ENCODE results near the gene UBE2D1.

Gene UBE2D1

DNA sequence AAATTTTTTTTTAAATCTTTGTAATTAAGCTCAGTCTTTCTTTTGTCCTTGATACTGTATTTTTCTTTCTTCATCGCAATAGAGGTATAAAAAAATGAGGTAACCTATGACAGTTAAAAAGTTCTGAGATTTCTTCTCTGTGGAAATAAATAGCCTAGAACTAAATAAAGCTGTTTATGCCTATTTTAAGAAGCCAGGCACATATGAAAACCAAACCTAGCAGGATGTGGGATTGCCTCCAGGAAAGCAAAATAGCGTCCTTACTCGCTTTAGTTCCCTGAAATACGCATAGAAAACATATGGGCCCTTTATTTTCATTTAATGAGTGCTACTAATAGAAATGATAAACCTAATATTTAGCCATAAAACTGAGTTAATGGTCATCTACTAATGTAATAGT is 6.6 kb downstream of the UBE2D1 start:
- no peak for DNase-seq (ENCODE audit: low read depth)

DNA sequence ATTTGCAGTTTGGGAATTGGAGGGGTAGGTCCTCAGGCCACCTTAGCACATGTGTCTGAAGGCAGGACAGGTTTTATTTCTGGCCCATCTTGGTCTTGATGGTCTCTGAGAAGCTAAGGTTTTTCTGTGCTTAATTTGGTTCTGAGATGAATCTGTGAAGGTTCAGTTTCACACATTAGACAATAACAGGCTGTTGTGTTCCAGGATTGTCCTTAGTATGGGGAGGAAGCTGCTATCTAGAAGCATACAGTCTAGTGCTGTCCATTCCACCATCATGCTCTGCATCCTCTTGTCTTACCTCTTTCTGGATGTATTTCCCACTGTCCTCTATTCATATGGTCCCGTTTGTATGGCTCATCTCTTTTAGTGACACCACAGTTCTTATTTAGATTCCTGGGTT is 7.1 kb downstream of the UBE2D1 start:
- no peak for DNase-seq (ENCODE audit: low read depth)

DNA sequence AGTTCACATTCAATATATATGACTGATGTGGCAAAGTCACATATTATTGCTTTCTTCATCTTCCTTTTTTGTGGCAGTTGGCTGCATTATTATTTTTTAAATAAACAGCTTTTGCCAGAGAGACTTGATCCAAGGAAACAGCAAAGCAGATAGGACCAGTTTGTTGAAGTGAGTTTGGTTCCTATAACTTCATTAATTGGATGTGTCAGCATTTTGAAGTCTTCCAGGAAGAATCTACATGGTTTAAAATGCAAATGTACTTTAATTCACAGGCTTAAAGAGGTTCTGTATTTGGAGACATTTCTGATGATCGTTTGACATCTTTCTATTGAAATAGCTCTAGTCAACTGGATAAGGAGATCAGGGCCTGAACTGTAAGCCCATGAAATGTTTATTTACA is 13.2 kb downstream of the UBE2D1 start:
- no peak for DNase-seq (ENCODE audit: low read depth)

DNA sequence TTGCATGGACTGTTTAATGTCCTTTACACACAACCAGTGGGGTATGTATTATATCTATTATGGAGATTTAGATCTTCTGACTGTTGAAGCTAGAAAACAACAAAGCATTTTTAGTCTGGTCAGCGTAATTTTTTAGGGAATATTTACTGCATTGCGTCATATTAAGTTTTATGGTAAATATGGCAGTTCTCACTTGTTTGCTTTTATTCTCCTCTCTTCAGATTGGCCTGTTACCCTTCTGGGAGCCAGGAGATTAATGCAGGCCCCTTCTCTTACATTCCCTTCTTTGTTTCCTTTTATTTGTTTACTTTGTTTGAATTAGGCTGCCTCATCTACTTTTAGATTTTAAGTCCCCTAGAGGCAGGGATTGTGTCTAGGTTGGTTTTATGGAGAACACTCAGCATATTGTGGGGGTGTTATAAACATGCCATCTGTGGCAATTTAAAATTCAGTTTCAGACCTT is 13.8 kb downstream of the UBE2D1 start:
- DNase-seq (ENCODE audit: low read depth): no peak

DNA sequence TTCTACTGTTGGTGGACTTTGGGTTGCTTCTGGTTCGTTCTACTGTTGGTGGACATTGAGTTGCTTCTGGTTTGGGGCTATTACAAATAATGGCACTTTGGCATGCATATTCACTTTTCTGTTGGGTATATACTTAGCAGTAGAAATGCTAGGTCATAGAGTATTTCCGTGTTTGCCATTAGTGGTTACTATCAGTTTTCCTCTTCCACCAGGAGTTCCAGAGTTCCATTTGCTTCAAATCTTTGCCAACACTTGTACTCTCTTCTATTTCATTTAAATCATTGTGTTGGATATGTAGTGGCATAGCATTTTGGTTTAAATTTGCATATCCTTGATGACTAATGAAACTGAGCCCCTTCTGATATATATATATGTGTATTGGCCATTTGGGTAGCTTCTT is 15.2 kb downstream of the UBE2D1 start:
- DNase-seq (ENCODE audit: low read depth): no peak

DNA sequence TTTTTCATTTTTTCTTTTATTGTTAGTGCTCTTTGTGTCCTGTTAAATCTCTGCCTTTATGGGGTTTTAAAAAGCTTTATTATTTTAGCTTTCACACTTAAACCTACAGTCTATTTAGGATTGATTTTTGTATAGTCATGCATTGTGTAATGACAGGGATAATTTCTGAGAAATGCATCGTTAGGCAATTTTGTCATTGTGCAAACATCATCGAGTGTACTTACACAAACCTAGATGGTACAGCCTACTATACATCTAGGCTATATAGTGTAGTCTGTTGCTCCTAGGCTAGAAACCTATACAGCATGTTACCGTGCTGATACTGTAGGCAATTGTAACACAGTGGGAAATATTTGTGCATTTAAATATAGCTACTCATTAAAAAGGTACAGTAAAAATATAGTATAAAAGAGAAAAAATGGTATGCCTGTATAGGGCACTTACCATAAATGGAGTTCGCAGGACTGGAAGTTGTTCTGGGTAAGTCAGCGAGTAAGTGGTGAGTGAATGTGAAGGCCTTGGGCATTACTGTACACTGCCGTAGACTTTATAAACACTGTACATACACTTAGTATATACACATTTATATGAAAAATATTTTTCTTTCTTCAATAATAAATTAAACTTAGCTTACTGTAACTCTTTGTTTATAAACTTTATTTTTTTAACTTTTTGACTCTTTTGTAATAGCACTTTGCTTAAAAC is 16.0 kb downstream of the UBE2D1 start:
- DNase-seq (ENCODE audit: low read depth): no peak

DNA sequence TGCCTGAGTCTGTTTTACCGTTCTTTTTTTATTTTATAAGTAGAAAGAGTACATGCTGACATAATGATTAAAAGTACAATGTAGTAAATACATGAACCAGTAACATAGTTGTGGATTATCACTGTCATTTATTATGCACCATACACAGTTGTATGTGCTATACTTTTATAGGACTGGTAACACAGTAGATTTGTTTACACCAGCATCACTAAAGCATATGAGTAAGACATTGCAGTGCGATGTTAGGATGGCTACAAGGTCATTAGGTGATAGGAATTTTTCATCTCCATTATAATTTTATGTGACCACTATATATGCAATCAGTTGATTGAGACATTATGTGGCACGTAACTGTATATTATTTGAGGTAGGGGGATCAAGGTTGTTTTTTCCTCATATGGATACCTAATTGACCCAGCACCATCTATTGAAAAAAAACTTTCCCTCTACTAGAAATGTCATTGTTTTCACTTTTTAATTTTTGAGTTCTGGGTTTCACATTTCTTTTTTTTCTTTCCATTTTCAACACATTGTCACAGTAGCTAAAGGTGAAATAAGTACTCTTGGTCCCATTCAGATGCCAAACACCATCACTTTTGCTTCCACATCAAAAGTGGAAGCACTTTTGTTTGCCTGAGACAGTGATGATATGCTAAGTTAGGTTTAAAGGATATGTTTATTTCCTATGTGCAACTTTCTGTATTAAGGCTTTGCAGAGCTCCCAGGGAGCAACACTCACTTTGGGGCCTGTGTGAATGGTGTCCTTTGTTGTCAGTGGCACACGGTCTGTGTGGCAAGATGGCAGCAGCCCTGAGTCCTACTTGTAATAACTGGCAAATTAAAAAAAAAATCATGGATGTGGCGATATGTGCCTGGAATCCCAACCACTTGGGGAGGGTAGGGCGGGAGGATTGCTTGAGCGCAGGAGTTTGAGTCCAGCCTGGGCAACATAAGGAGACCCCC is 17.1 kb downstream of the UBE2D1 start:
- DNase-seq (ENCODE audit: low read depth): no peak

DNA sequence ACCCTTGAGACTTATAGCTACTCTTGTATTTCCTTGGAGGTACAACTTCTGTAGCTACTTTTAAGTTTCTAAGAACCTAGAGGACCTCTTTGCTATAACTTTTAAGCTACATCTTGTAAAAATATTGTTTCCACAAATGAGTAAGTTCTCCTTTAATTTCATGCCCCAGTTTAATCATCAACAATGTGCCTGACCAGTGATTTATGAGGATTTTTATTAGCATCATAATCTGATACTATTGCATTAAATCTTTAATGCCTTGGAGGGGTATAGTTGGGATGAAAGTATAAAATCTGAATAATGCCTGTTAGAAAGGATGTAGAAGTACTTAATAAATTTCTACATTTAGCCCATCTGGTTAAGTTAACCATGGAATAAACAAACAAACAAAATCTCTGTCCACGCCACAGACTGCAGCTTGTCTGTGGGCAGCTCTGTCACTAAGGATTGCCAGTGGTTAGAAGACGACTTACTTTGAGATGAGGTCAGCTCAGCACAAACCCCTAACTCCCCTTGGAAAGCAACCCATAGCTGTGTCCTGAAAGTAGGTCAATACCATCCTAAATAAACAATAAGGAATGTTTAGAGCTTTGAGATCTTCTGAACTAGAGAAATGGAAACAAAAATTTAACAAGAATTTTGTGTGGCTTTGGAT is 18.3 kb downstream of the UBE2D1 start:
- no peak for DNase-seq (ENCODE audit: low read depth)

DNA sequence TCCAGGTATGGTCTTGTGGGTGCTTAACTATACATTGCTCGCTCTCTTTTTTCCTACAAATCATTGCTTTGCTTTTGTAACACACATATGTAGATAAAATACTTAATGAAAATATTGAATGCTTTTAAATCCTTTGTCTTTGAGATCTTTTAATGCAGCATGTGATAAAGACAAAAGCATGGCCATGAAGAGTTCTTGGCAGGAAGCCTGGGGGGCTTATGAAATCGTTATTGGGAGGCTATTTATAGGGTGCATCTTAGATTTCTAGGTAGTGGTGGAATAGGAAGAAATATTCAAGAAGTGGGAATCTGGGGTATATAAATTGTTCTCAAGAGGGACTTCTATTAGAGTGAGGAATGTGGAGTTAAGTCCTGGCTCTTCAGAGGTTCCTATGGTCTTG is 21.9 kb downstream of the UBE2D1 start:
- DNase-seq (ENCODE audit: low read depth): no peak

DNA sequence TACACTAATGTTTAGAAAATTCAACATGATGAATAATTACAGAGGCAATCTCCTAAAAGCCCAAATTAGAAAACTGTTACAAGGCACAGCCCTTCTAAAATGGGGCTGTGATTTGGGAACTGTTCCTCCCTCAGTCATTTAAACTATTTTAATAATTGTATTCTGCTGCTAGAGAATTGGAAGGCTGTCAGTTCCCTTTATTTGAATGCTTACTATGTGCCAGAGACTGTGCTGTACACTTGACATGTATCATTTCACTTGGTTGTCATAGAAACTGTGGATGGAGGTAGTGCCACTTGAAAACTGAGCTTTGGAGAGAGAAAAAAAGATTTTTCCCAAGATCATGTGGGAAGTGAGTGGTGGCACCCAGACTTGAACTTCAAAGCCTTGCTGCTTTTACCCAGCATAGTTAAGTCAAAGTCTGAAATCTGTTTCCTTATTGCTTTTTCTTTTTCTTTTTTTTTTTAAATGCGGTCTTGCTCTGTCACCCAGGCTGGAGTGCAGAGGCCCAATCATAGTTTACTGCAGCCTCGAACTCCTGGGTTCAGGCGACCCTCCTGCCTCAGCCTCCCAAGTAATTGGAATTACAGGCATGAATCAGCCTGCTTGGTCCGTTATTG is 23.6 kb downstream of the UBE2D1 start:
- no peak for DNase-seq (ENCODE audit: low read depth)

DNA sequence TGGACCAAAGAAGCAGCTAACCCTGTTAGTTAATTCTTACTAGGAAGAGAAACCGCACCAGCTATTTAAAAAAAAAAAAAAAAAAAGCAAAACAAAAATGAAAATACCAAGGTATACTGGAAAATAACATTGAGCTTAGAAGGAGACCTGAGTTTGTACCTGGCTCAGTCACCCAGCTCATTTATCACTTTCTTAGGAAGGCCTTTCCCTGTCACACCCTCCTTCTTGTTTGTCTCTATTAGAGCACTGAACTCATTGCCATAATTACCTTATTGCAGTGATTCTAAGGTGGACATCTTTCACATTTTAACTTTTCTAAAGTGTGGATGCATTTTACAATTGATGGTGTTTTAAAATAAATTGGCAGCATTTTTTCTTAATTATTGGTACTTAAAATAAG is 24.1 kb downstream of the UBE2D1 start:
- no peak for DNase-seq (ENCODE audit: low read depth)

DNA sequence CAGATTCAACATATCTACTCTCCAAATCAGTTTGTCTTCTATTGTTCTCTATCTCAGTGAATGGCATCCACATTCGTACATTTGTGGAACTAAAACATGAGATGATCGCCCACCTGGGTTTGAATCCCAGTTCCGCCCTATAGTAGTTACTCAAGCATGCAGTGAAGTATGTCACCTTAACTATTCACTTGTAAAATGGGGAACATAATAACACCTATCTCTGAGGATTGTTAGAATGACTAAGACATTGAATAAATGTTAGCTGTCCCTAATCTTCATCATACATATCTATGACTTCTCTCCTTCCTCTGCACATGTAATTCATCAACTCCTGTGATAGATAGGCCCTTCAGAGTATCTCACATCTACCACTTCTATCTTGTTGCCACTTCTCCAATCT is 24.7 kb downstream of the UBE2D1 start:
- DNase-seq (ENCODE audit: low read depth): no peak

DNA sequence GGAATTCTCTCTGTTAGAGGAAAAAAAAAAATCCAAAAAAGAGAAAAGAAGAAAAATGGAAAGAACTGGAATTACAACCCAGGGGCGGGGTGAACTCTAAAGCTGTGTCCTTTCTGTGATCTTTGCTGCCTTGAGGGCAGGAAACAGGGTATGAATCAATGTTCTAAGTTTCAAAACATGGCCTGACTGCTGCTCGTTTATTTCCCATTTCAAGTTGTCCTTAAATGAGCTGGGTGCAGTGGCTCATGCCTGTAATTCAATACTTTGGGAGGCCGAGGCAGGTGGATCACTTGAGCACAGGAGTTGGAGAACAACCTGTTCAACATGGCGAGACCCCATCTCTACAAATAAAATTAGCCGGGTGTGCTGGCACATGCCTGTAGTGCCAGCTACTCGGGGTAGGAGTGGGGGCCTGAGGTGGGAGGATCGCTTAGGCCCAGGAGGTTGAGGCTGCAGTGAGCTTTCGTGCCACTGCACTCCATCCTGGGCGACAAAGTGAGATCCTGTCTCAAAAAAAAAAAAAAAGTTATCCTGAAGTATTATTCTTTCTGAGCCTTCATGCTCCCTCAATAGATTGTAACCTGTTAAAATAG is 25.7 kb downstream of the UBE2D1 start:
- no peak for DNase-seq (ENCODE audit: low read depth)

DNA sequence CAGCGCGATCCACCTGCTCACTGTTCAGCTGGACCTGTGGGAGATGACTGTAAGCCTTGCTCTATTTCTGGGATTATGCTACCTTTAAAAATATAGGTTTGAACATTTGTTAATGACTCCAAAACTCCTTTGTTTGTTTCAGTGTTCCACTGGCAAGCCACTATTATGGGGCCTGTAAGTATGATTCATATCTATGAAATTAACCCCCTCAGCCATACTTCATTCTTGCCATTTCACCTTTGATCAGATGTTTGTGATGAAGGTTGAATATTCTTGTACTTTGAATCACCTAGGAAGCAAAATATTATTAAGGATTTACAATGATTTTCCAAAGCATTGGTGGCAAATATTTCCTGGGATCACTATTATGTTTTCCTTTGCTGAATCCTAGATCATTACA is 26.5 kb downstream of the UBE2D1 start:
- DNase-seq (ENCODE audit: low read depth): no peak

DNA sequence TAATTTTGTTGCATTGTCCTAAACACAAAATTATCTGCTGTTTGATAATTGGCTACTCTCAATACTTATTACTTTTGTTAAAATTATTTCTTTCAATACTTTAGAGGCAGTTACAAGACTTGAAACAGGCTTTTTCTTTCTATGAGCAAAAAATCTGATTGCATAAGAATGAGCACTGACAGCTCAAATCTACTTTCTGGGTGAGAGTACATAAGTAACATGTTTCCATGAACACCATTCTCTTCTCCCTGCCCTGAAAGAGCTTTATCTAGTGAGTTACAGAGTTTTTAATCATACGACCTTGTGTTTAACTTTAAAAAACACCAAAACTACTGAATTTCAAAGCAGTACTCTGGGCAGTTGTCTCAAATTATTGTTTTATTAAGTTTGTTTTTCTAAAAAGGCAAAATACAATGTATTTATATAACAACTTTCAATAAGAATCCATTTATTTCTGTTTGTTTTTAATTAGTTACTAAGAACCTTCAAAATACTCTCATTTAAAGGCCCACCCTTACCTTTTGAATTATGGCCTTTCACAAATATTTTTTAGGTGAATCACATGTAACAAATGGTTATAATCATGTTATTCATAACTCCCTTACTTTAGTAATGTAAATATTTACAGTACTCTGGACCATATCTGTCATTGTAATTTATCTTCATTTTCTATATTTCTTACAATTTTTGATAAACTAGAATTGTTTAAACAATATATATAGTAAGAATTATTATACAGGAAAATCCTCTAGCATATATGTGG is 27.4 kb downstream of the UBE2D1 start:
- DNase-seq (ENCODE audit: low read depth): no peak

DNA sequence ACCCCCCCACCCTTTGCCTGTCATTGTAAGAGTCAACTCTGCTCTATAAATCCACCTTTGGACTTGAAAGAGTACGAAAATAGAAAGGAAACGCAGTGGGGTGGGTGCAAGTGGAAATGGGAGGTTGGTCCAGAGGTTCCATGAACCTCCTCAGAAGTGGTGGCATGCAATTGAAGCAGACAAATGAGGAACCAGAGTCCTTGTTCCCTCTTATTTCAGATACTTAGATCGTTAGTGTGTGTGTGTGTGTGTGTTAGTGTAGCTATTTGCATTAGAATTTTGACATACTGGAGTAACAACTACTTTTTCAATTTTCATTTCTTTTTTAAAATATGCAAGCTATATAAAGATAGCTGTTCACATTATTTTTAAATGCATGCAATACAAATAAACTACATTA is 32.3 kb downstream of the UBE2D1 start:
- DNase-seq (ENCODE audit: low read depth): no peak

DNA sequence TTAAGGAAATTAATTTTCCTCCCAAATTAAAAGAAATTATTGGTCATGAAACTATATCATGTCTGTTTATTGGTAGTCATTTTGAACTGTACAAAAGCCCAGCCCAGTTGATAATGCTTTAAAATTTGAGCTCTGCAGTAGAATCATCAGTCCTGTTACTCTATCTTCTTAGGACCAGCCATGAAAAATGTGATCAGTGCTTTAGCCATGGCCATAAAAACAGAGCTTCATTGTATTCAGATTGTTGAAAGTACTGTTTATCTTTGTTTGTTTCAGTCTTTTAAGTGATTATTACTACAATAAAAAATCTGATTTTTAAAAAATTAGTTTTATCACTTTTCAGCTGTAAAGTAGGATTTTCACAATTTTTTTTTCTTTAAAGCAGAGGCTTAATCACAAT is 36.7 kb downstream of the UBE2D1 start:
- DNase-seq (ENCODE audit: low read depth): no peak

DNA sequence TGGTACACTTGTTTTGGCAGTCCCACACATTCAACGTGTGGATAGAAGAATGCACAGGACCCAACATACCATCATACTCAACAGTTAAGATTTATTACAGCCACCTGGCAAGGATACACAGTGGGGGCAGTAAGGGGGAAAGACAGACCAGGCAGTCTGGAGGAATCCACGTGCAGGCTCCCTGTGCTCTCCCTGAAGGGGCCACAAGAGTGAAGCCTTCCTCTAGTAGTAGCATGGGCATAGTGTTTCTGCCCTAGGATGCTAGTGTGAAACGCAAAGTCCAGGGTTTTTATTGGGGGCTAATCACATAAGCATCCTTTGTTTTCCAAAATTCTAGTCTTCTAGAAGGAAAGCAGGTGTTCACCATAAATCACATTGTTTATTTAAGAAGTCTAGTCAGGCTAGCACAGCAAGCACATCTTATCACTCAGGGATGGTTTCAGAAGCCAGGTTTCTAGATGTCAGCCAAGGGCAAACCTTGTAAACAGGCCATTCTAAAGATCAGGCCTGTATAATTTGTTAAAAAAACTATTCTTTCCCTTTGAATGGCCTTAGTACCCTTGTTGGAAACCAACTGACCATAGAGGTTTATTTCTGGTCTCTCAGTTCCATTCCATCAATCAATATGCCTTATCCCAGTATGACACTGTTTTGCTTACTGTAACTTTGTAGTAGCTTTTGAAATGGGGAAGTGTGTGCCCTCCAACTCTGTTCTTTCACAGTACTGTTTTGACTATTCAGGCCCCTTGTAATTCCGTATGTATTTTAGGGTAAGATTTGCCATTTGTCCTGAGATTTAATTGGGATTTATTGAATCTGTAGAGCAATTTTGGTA is 38.0 kb downstream of the UBE2D1 start:
- DNase-seq (ENCODE audit: low read depth): no peak

DNA sequence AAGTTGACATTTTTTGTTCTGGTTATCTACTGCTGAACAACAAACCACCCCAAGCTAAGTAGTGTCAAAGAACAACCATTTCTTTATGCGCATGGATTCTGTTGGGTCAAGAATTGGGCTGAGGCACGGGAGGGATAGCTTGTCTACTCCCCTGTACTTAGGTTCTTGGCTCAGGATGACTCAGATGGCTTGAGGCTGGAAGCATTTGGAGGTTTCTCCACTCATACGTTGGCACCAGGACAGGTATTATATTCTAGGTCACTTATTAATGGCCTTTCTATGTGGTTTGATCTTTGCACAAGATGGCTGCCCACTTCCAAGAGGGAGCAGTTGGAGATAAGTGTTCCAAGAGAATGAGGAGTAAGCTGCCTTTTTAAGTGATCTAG is 38.6 kb downstream of the UBE2D1 start:
- DNase-seq (ENCODE audit: low read depth): no peak

DNA sequence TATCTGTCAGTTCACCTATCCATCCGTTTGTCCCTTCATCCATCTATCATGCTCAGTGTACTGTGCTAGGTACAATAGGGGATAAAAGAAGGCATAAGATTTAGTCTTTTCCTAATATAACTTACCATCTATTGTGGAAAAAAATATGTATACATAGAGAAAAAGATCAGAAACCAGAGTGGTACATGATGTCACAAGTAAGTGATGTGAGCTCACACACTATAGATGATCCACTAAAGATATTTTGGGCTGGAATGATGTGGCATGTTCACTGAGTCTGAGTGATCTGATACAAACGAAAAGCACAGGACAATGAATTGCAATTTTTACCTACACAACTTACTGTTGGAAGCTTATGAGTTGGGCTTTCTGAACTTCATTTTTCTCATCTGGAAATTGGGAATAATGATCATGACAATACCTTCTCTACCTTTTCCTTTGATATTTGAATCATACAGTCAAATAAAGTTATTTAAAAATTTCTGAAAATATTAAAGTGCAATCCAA is 47.7 kb downstream of the UBE2D1 start:
- no peak for DNase-seq (ENCODE audit: low read depth)

Data from activated T-cell treated with anti-CD3 and anti-CD28 coated beads for 24 hours (primary cell).